ENCODE data around the gene GSE1. TPM values are rescaled to one million over a fixed set of nuclear protein-coding genes. Genes with fewer than 3 reads are reported as not detected.

The GSE1 gene
- total RNA-seq, 1 donor from 2014 or later = 23.9 TPM

- no peak for ATAC-seq
These were observed 38.2 kb upstream of the GSE1 start for GRCh38 chr16:85574672-85575475.

- ATAC-seq = no peak
These were observed 37.2 kb upstream of the GSE1 start for GRCh38 chr16:85575920-85576319.

- no peak for ATAC-seq
These were observed 36.2 kb upstream of the GSE1 start for GRCh38 chr16:85576944-85577343.

GRCh38 chr16:85577899-85578598 is 35.1 kb upstream of the GSE1 start:
- no peak for ATAC-seq

GRCh38 chr16:85578599-85578948 is 34.5 kb upstream of the GSE1 start:
- ATAC-seq = no peak

GRCh38 chr16:85579191-85579590 is 33.9 kb upstream of the GSE1 start:
- ATAC-seq = no peak

GRCh38 chr16:85579923-85580580 is 33.1 kb upstream of the GSE1 start:
- ATAC-seq = no peak

- no peak for ATAC-seq
These were observed 32.4 kb upstream of the GSE1 start for GRCh38 chr16:85580684-85581083.

GRCh38 chr16:85582229-85582991 is 30.7 kb upstream of the GSE1 start:
- no peak for ATAC-seq

GRCh38 chr16:85583491-85584181 is 29.5 kb upstream of the GSE1 start:
- no peak for ATAC-seq

GRCh38 chr16:85584267-85584666 is 28.9 kb upstream of the GSE1 start:
- no peak for ATAC-seq

GRCh38 chr16:85584819-85585282 is 28.3 kb upstream of the GSE1 start:
- no peak for ATAC-seq

GRCh38 chr16:85585711-85586110 is 27.4 kb upstream of the GSE1 start:
- ATAC-seq = no peak

- no peak for ATAC-seq
These were observed 26.6 kb upstream of the GSE1 start for GRCh38 chr16:85586380-85587104.

GRCh38 chr16:85587762-85588556 is 25.2 kb upstream of the GSE1 start:
- no peak for ATAC-seq

- ATAC-seq = no peak
These were observed 24.3 kb upstream of the GSE1 start for GRCh38 chr16:85588562-85589503.

- no peak for ATAC-seq
These were observed 23.2 kb upstream of the GSE1 start for GRCh38 chr16:85589688-85590505.

- no peak for ATAC-seq
These were observed 22.7 kb upstream of the GSE1 start for GRCh38 chr16:85590506-85590832.

GRCh38 chr16:85591381-85591780 is 21.7 kb upstream of the GSE1 start:
- ATAC-seq = no peak

All from esophagus mucosa (tissue), 1 donor.